ENCODE results near the gene RAB32. TPM values are rescaled to one million over a fixed set of nuclear protein-coding genes. Genes with fewer than 3 reads are reported as not detected.
A peak's percentile ranks its signal among the peaks of the same experiment; 100 is the strongest.

Gene RAB32
- 10 to 100 TPM; 31.9 to 61.2 TPM for total RNA-seq
- polyA plus RNA-seq = 10 to 100 TPM; 21.7 to 60.9 TPM
- long read RNA-seq, donor 1, transcript RAB32-201 (3 exons, 1,217 nt) = major isoform, 54 of 61 reads
- long read RNA-seq, donor 1, partial matches to known transcripts = 0 of 61 reads
- long read RNA-seq, donor 1, other reads (novel, unspliced or antisense) = 7 of 61 reads
- long read RNA-seq, donor 2, transcript RAB32-201 (3 exons, 1,217 nt) = major isoform, 45 of 48 reads
- long read RNA-seq, donor 2, partial matches to known transcripts = 0 of 48 reads
- long read RNA-seq, donor 2, other reads (novel, unspliced or antisense) = 3 of 48 reads

GRCh38 chr6:146543211-146543939 is at the start of gene RAB32:
Gene RAB32, plus strand, starts transcription at chr6:146543833. Its CDS starts 39 bp downstream, at chr6:146543872.
- intact Hi-C loops (cut with DNase I) = loop anchor here (2.0 to 10.0 kb wide), 5 partner anchors 154 to 809 kb away; partner anchors contain the start of genes SHPRH (in 2 of the 2), EPM2A (in 1 of the 2) and STXBP5 (in 1 of the 2)
- Histone ChIP-seq H3K27me3 (ENCODE audit: control insufficient read depth in 1 of 2, insufficient read depth in 2 of 2, low read length in 1 of 2) (no peaks in the 10 kb centered on the region), H3K27ac (ENCODE audit: low read depth in 1 of 2, low read length in 2 of 2) (peak within 1 kb of the TSS; percentile 97 to 99), H3K36me3 (ENCODE audit: control insufficient read depth in 1 of 2, insufficient read depth in 2 of 2, low read length in 1 of 2) (no peaks in the 10 kb centered on the region), H3K4me1 (ENCODE audit: control insufficient read depth in 1 of 2, insufficient read depth in 2 of 2, low read length in 2 of 2) (no peaks in the 10 kb centered on the region), H3K9me3 (ENCODE audit: control insufficient read depth, low read length) (no peaks in the 10 kb centered on the region), H3K4me3 (ENCODE audit: low read length in 2 of 2) (peak within 1 kb of the TSS; percentile 77 to 92)
- WGBS, 2 donors = 2 to 4% methylated on average over 37 to 86 of the region's 86 CpGs
- ATAC-seq (ENCODE audit: low FRiP score) (peak; percentile 98), DNase-seq (peak; percentile 97 to 98)

GRCh38 chr6:146498309-146498708 is 45.3 kb upstream of the RAB32 start:
- ATAC-seq (ENCODE audit: low FRiP score) = no peak
- Histone ChIP-seq H3K27me3 (ENCODE audit: control insufficient read depth in 1 of 2, insufficient read depth in 2 of 2, low read length in 1 of 2) (peaks cover 0 to 1% of the 10 kb centered on the region in 2 donors), H3K9me3 (ENCODE audit: control insufficient read depth, low read length) (no peaks in the 10 kb centered on the region), H3K4me3 (ENCODE audit: low read length in 2 of 2) (no peak overlapping the region), H3K27ac (ENCODE audit: low read depth in 1 of 2, low read length in 2 of 2) (no peak overlapping the region), H3K4me1 (ENCODE audit: control insufficient read depth in 1 of 2, insufficient read depth in 2 of 2, low read length in 2 of 2) (no peaks in the 10 kb centered on the region), H3K36me3 (ENCODE audit: control insufficient read depth in 1 of 2, insufficient read depth in 2 of 2, low read length in 1 of 2) (no peaks in the 10 kb centered on the region)
- 72 to 73% methylated on average over 4 of the region's 4 CpGs for WGBS, 2 donors
- no peak for DNase-seq
- intact Hi-C loops (cut with DNase I) = no loop called here

GRCh38 chr6:146503096-146503495 is 40.5 kb upstream of the RAB32 start:
- Histone ChIP-seq H3K27me3 (ENCODE audit: control insufficient read depth in 1 of 2, insufficient read depth in 2 of 2, low read length in 1 of 2) (peaks cover 0 to 1% of the 10 kb centered on the region in 2 donors), H3K27ac (ENCODE audit: low read depth in 1 of 2, low read length in 2 of 2) (no peak overlapping the region), H3K4me1 (ENCODE audit: control insufficient read depth in 1 of 2, insufficient read depth in 2 of 2, low read length in 2 of 2) (no peaks in the 10 kb centered on the region), H3K9me3 (ENCODE audit: control insufficient read depth, low read length) (no peaks in the 10 kb centered on the region), H3K36me3 (ENCODE audit: control insufficient read depth in 1 of 2, insufficient read depth in 2 of 2, low read length in 1 of 2) (no peaks in the 10 kb centered on the region), H3K4me3 (ENCODE audit: low read length in 2 of 2) (no peak overlapping the region)
- DNase-seq (no peak), ATAC-seq (ENCODE audit: low FRiP score) (no peak)
- intact Hi-C loops (cut with DNase I) = no loop called here
- 87 to 89% methylated on average over 1 of the region's 1 CpG for WGBS, 2 donors

GRCh38 chr6:146515212-146515611 is 28.4 kb upstream of the RAB32 start:
- Histone ChIP-seq H3K36me3 (ENCODE audit: control insufficient read depth in 1 of 2, insufficient read depth in 2 of 2, low read length in 1 of 2) (no peaks in the 10 kb centered on the region), H3K4me1 (ENCODE audit: control insufficient read depth in 1 of 2, insufficient read depth in 2 of 2, low read length in 2 of 2) (no peaks in the 10 kb centered on the region), H3K27ac (ENCODE audit: low read depth in 1 of 2, low read length in 2 of 2) (no peak overlapping the region), H3K4me3 (ENCODE audit: low read length in 2 of 2) (no peak overlapping the region), H3K9me3 (ENCODE audit: control insufficient read depth, low read length) (no peaks in the 10 kb centered on the region), H3K27me3 (ENCODE audit: control insufficient read depth in 1 of 2, insufficient read depth in 2 of 2, low read length in 1 of 2) (no peaks in the 10 kb centered on the region)
- DNase-seq = no peak
- ATAC-seq (ENCODE audit: low FRiP score) = no peak
- intact Hi-C loops (cut with DNase I) = no loop called here
- 84 to 86% methylated on average over 7 of the region's 7 CpGs for WGBS, 2 donors

DNA sequence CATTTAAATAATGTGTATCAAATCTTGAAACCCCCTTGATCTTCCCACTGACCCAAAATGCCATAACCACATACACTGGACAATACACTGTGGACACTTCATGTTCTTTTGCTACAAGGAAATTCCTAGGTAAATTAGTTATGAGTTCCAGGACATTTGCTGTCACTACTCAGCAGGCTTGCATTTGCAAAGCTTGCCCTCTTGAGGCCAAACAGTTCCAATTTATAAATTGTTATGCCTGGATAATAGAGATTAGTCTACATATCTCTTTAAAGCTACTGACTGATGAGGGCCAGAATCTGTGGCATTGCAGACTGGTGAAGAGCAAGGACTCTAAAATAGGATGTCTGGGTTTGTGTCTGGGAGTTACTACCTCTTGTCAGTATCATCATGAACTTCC is 17.4 kb upstream of the RAB32 start:
- Histone ChIP-seq H3K27me3 (ENCODE audit: control insufficient read depth in 1 of 2, insufficient read depth in 2 of 2, low read length in 1 of 2) (no peaks in the 10 kb centered on the region), H3K36me3 (ENCODE audit: control insufficient read depth in 1 of 2, insufficient read depth in 2 of 2, low read length in 1 of 2) (no peaks in the 10 kb centered on the region), H3K9me3 (ENCODE audit: control insufficient read depth, low read length) (no peaks in the 10 kb centered on the region), H3K27ac (ENCODE audit: low read depth in 1 of 2, low read length in 2 of 2) (no peak overlapping the region), H3K4me1 (ENCODE audit: control insufficient read depth in 1 of 2, insufficient read depth in 2 of 2, low read length in 2 of 2) (no peaks in the 10 kb centered on the region), H3K4me3 (ENCODE audit: low read length in 2 of 2) (no peak overlapping the region)
- ATAC-seq (ENCODE audit: low FRiP score) = no peak
- intact Hi-C loops (cut with DNase I) = no loop called here
- DNase-seq = no peak

DNA sequence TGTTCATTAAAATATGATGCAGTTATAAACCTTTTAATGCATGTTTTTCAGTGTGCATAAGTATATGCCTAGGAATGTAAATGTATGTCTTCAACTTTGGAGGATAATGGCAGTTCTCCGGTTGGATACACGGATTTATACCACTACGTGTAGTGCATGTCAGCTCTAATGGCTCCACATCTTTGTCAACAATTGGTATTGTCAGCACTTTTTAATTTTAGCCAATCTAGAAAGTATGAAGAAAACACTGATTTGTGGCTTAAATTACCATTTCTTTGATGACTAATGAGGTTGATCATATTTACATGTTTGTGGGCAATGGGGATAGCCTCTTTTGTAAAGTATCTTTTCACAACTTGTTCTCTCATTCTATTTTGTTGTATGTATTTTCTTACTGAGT is 10.9 kb upstream of the RAB32 start:
- Histone ChIP-seq H3K27ac (ENCODE audit: low read depth in 1 of 2, low read length in 2 of 2) (no peak overlapping the region), H3K36me3 (ENCODE audit: control insufficient read depth in 1 of 2, insufficient read depth in 2 of 2, low read length in 1 of 2) (no peaks in the 10 kb centered on the region), H3K4me1 (ENCODE audit: control insufficient read depth in 1 of 2, insufficient read depth in 2 of 2, low read length in 2 of 2) (no peaks in the 10 kb centered on the region), H3K9me3 (ENCODE audit: control insufficient read depth, low read length) (no peaks in the 10 kb centered on the region), H3K4me3 (ENCODE audit: low read length in 2 of 2) (no peak overlapping the region), H3K27me3 (ENCODE audit: control insufficient read depth in 1 of 2, insufficient read depth in 2 of 2, low read length in 1 of 2) (no peaks in the 10 kb centered on the region)
- DNase-seq = no peak
- intact Hi-C loops (cut with DNase I) = no loop called here
- WGBS, 2 donors = 95 to 96% methylated on average over 3 of the region's 3 CpGs
- no peak for ATAC-seq (ENCODE audit: low FRiP score)

GRCh38 chr6:146542881-146543210 is 787 bp upstream of the RAB32 start:
- ATAC-seq (ENCODE audit: low FRiP score) (no peak), DNase-seq (no peak)
- 56 to 58% methylated on average over 9 of the region's 9 CpGs for WGBS, 2 donors
- Histone ChIP-seq H3K9me3 (ENCODE audit: control insufficient read depth, low read length) (no peaks in the 10 kb centered on the region), H3K4me1 (ENCODE audit: control insufficient read depth in 1 of 2, insufficient read depth in 2 of 2, low read length in 2 of 2) (no peaks in the 10 kb centered on the region), H3K36me3 (ENCODE audit: control insufficient read depth in 1 of 2, insufficient read depth in 2 of 2, low read length in 1 of 2) (no peaks in the 10 kb centered on the region), H3K27ac (ENCODE audit: low read depth in 1 of 2, low read length in 2 of 2) (peak overlapping the region; percentile 97 to 99), H3K4me3 (ENCODE audit: low read length in 2 of 2) (peak overlapping the region; percentile 77 to 92), H3K27me3 (ENCODE audit: control insufficient read depth in 1 of 2, insufficient read depth in 2 of 2, low read length in 1 of 2) (no peaks in the 10 kb centered on the region)
- intact Hi-C loops (cut with DNase I) = loop anchor here (2.0 to 10.0 kb wide), 5 partner anchors 154 to 808 kb away; partner anchors contain the start of genes SHPRH (in 2 of the 2), EPM2A (in 1 of the 2) and STXBP5 (in 1 of the 2)

- intact Hi-C loops (cut with DNase I) = loop anchor here (2.0 to 10.0 kb wide), 5 partner anchors 153 to 809 kb away; partner anchors contain the start of genes SHPRH (in 2 of the 2), EPM2A (in 1 of the 2) and STXBP5 (in 1 of the 2)
- Histone ChIP-seq H3K4me1 (ENCODE audit: control insufficient read depth in 1 of 2, insufficient read depth in 2 of 2, low read length in 2 of 2) (no peaks in the 10 kb centered on the region), H3K27me3 (ENCODE audit: control insufficient read depth in 1 of 2, insufficient read depth in 2 of 2, low read length in 1 of 2) (no peaks in the 10 kb centered on the region), H3K36me3 (ENCODE audit: control insufficient read depth in 1 of 2, insufficient read depth in 2 of 2, low read length in 1 of 2) (no peaks in the 10 kb centered on the region), H3K27ac (ENCODE audit: low read depth in 1 of 2, low read length in 2 of 2) (peak overlapping the region; percentile 85 to 96), H3K4me3 (ENCODE audit: low read length in 2 of 2) (peak overlapping the region; percentile 64 to 67), H3K9me3 (ENCODE audit: control insufficient read depth, low read length) (no peaks in the 10 kb centered on the region)
- ATAC-seq (ENCODE audit: low FRiP score) = peak; percentile 57
- WGBS, 2 donors = 0% methylated on average over 25 to 33 of the region's 33 CpGs
- peak in 1 of 2 donors; percentile 81 for DNase-seq
These were observed 445 bp downstream of the RAB32 start for GRCh38 chr6:146543940-146544615.

All from aorta (tissue), 5 donors.